Tibial artery (tissue), 4 donors: ENCODE results near the gene SLC66A2.

Source experiments
- DNase-seq, 2 donors: peaks; one replicate each; pipeline ENCODE4 v3.0.0-alpha.2; 2019
- H3K27ac ChIP-seq, 2 donors: fragments of 200-600 bp; sonication (generic) in 1 of 2; 1 replicate in 1 of 2; 2 replicates in 1 of 2; pipeline ENCODE4 v1.5.1; 2018 to 2019; ENCODE audit warnings: mild to moderate bottlenecking in 1 of 2
- H3K27me3 ChIP-seq, 2 donors: fragments of 200-600 bp; sonication (generic) in 1 of 2; one replicate each; pipeline versions ENCODE4 v1.5.1 to v1.6.0; 2016 to 2019
- H3K36me3 ChIP-seq, 3 donors: fragments of 200-600 bp; sonication (generic) in 2 of 3; one replicate each; pipeline ENCODE4 v1.5.1; 2016 to 2019; ENCODE audit warnings: mild to moderate bottlenecking in 2 of 3
- H3K4me1 ChIP-seq, 4 donors: fragments of 200-600 bp; sonication (generic) in 2 of 4; 1 replicate in 3 of 4; 2 replicates in 1 of 4; pipeline ENCODE4 v1.5.1; 2016 to 2019
- H3K4me3 ChIP-seq, 2 donors: fragments of 200-600 bp; sonication (generic) in 1 of 2; 1 replicate in 1 of 2; 2 replicates in 1 of 2; pipeline ENCODE4 v1.5.1; 2018 to 2019; ENCODE audit warnings: mild to moderate bottlenecking in 2 of 2
- H3K9me3 ChIP-seq, 3 donors: fragments of 200-600 bp; sonication (generic) in 1 of 3; one replicate each; pipeline ENCODE4 v1.5.1; 2016 to 2019
- intact Hi-C: fragments of 100-400 bp; cut with DNase I; formaldehyde crosslinking; loops from one replicate; pipeline ENCODE4 v1.15.0; 2023; ENCODE audit warnings: low total_unique reads
- TF ChIP-seq, protein P1 (sequence below), 2 experiments: fragments of 200-600 bp in 1 of 2; fragments of 450-650 bp in 1 of 2; IDR thresholded peaks; one replicate each; pipeline ENCODE4 v1.5.1; 2017 to 2019; ENCODE audit warnings: antibody characterized with exemption in 2 of 2, mild to moderate bottlenecking in 1 of 2, moderate library complexity in 1 of 2

Gene SLC66A2

DNA sequence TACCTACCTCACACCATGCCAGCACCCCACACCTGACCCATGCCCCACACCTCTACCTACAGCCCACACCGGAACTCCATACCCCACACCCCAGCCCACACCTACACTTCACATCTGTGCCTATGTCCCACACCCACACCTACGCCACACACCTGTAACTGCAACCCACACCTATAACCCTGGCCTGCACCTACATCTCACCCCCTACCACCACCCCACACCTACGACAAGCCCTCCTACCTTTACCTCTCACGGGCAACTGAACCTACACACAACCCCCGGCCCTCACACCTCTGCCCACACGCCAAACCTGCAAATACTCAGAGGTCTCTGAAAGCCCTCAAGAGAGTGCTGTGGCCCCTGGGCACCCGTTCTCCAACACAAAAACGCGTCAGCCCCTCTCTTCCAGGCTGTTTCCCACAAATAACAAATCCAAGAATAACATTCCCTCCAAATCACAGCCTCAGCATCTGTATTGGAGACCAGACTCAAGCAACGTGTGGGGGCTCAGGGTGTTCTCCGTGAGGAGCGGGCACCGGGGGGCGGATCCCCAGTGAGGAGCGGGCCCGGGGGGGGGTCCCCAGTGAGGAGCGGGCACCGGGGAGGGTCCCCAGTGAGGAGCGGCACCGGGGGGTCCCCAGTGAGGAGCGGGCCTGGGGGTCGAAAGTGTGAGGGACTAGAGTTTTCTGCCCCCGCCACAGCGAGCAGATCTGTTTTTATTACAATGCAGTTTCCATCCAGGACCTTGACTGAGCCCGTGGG, 33.4 kb downstream of the SLC66A2 start:
- H3K4me1 ChIP-seq = no peaks in the 10 kb centered on the region
- H3K27me3 ChIP-seq = no peaks in the 10 kb centered on the region
- TF ChIP-seq, protein P1, sequence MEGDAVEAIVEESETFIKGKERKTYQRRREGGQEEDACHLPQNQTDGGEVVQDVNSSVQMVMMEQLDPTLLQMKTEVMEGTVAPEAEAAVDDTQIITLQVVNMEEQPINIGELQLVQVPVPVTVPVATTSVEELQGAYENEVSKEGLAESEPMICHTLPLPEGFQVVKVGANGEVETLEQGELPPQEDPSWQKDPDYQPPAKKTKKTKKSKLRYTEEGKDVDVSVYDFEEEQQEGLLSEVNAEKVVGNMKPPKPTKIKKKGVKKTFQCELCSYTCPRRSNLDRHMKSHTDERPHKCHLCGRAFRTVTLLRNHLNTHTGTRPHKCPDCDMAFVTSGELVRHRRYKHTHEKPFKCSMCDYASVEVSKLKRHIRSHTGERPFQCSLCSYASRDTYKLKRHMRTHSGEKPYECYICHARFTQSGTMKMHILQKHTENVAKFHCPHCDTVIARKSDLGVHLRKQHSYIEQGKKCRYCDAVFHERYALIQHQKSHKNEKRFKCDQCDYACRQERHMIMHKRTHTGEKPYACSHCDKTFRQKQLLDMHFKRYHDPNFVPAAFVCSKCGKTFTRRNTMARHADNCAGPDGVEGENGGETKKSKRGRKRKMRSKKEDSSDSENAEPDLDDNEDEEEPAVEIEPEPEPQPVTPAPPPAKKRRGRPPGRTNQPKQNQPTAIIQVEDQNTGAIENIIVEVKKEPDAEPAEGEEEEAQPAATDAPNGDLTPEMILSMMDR (IDR thresholded peaks at IDR 0.05) = no peak
- peak; percentile 11 to 50 for DNase-seq
- no peak overlapping the region for H3K4me3 ChIP-seq
- no peaks in the 10 kb centered on the region for H3K9me3 ChIP-seq
- intact Hi-C loops = no loop called here
- H3K27ac ChIP-seq = no peak overlapping the region
- peaks cover 34 to 70% (median 68%) of the 10 kb centered on the region in 3 donors for H3K36me3 ChIP-seq

DNA sequence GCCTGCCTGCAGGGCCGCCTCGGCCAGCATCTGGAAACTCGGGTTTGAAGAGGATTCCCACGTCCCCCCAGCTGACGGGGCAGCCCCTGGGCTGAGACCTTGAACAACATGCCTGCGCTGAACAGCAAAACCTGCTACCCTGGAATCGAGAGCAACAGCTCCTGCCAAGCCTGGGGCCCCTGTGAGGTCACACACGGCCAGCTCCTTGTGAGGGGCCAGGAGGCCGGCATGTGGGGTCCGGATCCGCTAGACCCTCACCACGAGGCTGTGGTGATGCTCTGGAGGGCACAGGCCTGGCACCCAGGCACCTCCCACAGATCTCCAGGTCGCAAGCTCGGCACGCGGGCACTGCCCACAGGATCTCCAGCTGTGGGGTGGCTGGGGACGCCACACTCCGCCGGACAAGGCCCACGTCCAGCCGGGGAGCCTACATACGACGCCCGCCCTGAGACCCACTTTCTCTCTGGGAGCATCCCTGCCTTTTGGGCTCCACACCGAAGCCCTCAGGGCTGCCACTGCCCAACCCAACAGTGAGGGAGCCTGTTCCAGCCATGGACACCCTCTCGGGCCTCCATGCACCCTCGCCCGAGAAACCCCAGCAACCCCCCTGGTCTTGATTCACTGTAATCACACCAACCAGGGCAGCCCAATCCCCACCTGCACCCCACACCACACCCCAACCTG, 34.1 kb downstream of the SLC66A2 start:
- peak; percentile 15 to 49 for DNase-seq
- Histone ChIP-seq H3K4me1 (no peaks in the 10 kb centered on the region), H3K36me3 (peaks cover 34 to 70% (median 70%) of the 10 kb centered on the region in 3 donors), H3K4me3 (no peak overlapping the region), H3K27me3 (no peaks in the 10 kb centered on the region), H3K9me3 (no peaks in the 10 kb centered on the region), H3K27ac (no peak overlapping the region)
- intact Hi-C loops = no loop called here
- TF ChIP-seq, protein P1 (IDR thresholded peaks at IDR 0.05) = no peak

DNA sequence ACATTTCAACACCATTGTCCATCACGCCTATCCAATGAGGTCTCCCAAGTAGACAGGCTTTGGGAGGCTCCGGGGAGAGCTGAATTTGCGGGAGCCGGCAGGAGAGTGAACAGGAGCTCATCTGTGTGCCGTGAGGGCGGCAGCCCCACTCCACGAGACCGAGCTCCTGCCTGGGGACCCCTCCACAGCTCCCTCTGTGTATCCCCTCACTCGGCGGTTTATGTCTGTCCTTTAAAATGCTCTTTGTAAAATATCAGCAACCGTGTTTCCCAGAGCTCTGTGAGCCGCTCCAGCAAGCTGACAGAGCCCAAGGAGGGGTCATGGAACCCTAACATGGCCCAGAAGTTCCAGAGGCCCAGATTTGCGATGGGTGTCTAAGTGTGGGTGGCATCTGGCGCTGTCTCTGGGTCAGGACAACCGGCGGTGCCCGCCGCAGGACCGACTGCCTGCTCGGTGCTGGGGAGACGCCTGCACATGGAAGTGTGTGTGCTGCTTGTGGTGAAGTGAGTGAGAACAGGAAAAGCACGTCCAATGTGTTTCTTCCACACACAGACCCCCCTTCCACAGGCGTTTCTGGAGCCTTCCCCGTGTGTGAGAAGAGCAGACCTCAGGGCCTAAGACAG, 34.8 kb downstream of the SLC66A2 start:
- H3K27ac ChIP-seq = no peak overlapping the region
- peaks cover 34 to 71% (median 69%) of the 10 kb centered on the region in 3 donors for H3K36me3 ChIP-seq
- no peaks in the 10 kb centered on the region for H3K27me3 ChIP-seq
- no peaks in the 10 kb centered on the region for H3K9me3 ChIP-seq
- DNase-seq = peak; percentile 7 to 46
- H3K4me3 ChIP-seq = no peak overlapping the region
- H3K4me1 ChIP-seq = no peaks in the 10 kb centered on the region
- TF ChIP-seq, protein P1 (IDR thresholded peaks at IDR 0.05) = no peak
- intact Hi-C loops = no loop called here

DNA sequence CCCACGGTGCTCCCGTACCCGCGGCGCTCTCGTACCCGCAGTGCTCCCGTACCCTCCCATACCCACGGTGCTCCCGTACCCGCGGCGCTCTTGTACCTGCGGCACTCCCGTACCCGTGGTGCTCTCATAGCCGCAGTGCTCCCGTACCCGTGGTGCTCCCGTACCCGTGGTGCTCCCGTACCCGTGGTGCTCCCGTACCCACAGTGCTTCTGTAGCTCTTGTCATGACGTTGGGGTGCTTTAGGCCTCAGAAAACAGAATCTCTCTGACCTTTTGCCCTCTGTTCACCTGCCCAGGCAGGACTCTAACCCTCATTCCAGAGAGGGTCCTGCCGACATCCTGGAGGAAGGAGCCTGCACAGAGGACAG, 35.3 kb downstream of the SLC66A2 start:
- no peaks in the 10 kb centered on the region for H3K9me3 ChIP-seq
- no peak overlapping the region for H3K27ac ChIP-seq
- H3K27me3 ChIP-seq = no peaks in the 10 kb centered on the region
- TF ChIP-seq, protein P1 (IDR thresholded peaks at IDR 0.05) = no peak
- peaks cover 34 to 71% (median 70%) of the 10 kb centered on the region in 3 donors for H3K36me3 ChIP-seq
- no peaks in the 10 kb centered on the region for H3K4me1 ChIP-seq
- DNase-seq = no peak
- H3K4me3 ChIP-seq = no peak overlapping the region
- intact Hi-C loops = no loop called here

DNA sequence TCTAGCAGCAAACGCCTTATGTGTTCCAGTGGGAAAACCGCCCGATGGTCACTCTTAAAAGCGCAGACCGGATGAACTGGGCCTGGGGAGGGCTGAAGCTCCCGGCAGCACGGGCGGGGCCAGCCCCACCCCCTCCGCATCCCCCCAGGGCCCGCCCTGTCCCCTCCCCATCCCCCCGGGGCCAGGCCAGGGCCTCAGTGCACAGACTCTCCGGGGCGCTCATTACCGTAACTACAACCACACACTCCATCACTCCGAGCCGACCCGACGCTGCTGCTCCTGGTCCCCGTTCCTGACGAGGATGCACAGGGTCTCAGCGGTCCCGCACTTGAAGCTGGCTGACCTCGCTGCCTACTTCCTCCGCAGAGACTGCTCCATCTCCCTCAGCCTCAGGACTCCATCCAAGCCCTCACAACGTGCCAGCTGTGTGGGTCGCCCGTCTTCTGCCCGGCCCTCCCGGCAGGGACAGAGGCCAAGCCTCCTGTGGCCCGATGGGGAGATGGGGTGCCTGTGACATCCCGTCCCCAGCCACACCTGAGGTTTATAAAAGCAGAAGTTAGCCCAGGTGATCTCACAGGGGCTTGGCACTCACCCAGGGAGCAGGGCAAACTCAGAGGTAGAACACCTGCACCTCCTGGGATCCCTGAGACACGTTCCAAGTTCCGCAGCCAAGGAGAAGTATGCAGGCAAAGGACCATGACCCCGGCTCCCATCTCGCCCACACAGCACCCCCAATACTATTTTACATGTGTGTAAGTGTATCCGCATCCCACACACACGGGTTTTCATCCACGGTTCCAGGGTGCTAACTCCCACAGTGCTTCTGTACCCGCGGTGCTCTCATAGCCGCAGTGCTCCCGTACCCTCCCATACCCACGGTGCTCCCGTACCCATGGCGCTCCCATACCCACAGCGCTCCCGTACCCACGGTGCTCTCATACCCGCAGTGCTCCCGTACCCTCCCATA, 36.0 kb downstream of the SLC66A2 start:
- DNase-seq = peak in 1 of 2 donors; percentile 12
- H3K9me3 ChIP-seq = no peaks in the 10 kb centered on the region
- H3K36me3 ChIP-seq = peaks cover 34 to 74% (median 71%) of the 10 kb centered on the region in 3 donors

More for the DNA sequence above, 36.0 kb downstream of the SLC66A2 start:
- intact Hi-C loops = no loop called here
- TF ChIP-seq, protein P1 (IDR thresholded peaks at IDR 0.05) = no peak
- no peak overlapping the region for H3K4me3 ChIP-seq
- H3K27ac ChIP-seq = no peak overlapping the region
- no peaks in the 10 kb centered on the region for H3K4me1 ChIP-seq
- H3K27me3 ChIP-seq = no peaks in the 10 kb centered on the region
